Prostate gland (tissue), 1 donor: ENCODE measurements around the gene CHST10.

Experiments used
- POLR2A ChIP-seq: fragments of 450-650 bp; IDR thresholded peaks from one replicate; pipeline ENCODE4 v1.6.1; 2016; ENCODE audit warnings: antibody characterized with exemption, mild to moderate bottlenecking
- POLR2AphosphoS5 ChIP-seq: sonication (generic); formaldehyde crosslinking; IDR thresholded peaks from one replicate; pipeline ENCODE4 v1.6.1; 2017; ENCODE audit warnings: antibody characterized with exemption

- no peak for TF ChIP-seq POLR2AphosphoS5
- TF ChIP-seq POLR2A, result no peak
These were observed 6.9 kb upstream of the CHST10 start for GRCh38 chr2:100424277-100424875.
